ENCODE data around the gene BBS10. TPM values are rescaled to one million over a fixed set of nuclear protein-coding genes. Genes with fewer than 3 reads are reported as not detected.
"Not testable (repeated sequence)": the region's sequence is repeated elsewhere in the genome, so short reads cannot be mapped to it uniquely, and the experiment has no call there.

The BBS10 gene
- total RNA-seq, 1 donor from 2014 or later, result 12.9 TPM

DNA sequence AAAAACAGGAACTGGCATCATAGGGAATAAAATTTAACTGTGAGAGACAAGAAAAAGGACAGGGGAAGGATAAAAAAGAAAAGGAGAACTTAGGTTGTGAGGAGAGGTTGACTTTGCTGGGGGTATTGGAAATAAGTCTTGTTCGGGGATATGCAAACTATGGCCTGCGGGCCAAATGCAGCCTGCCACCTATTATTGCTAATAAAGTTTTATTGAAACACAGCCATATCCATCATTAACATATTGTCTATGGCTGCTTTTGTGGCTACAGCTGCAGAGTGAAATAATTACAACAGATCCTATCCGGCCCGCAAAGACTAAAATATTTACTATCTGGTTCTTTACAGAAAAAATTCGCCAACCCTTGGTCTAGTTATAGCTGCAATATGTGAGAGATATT lies 18.6 kb downstream of the BBS10 start:
- TF ChIP-seq, protein P1, sequence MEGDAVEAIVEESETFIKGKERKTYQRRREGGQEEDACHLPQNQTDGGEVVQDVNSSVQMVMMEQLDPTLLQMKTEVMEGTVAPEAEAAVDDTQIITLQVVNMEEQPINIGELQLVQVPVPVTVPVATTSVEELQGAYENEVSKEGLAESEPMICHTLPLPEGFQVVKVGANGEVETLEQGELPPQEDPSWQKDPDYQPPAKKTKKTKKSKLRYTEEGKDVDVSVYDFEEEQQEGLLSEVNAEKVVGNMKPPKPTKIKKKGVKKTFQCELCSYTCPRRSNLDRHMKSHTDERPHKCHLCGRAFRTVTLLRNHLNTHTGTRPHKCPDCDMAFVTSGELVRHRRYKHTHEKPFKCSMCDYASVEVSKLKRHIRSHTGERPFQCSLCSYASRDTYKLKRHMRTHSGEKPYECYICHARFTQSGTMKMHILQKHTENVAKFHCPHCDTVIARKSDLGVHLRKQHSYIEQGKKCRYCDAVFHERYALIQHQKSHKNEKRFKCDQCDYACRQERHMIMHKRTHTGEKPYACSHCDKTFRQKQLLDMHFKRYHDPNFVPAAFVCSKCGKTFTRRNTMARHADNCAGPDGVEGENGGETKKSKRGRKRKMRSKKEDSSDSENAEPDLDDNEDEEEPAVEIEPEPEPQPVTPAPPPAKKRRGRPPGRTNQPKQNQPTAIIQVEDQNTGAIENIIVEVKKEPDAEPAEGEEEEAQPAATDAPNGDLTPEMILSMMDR (IDR thresholded peaks at IDR 0.05; ENCODE audit: unreplicated experiment), result no peak
- no peak for DNase-seq (ENCODE audit: low spot score, unreplicated experiment)
- Mint-ChIP-seq H3K27ac (no peak overlapping the region), H3K4me3 (ENCODE audit: low read depth) (no peak overlapping the region), H3K9me3 (ENCODE audit: low read depth) (peaks cover 10% of the 10 kb centered on the region), H3K4me1 (ENCODE audit: low read depth) (peaks cover 4% of the 10 kb centered on the region), H3K27me3 (no peaks in the 10 kb centered on the region), H3K36me3 (ENCODE audit: insufficient read depth) (peaks cover 3% of the 10 kb centered on the region)

DNA sequence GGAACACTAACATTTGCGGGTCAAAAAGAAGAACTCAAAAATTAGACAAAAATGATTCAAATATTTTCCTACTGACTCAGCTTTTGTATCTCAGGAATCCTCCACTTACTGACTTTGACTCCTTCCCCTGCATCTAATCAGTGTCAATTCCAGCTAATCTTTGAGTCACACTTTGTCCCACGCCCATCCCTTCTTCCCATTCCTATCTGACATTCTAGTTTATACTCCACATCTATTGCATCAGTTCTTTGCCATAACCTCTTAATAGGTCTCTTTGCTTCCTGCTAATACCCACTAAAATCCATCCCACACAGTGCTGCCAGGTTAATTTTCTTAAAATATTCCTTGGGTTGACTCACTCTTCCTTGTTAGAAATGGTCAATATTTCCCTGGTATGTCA lies 19.1 kb downstream of the BBS10 start:
- H3K9me3 Mint-ChIP-seq (ENCODE audit: low read depth), result peaks cover 10% of the 10 kb centered on the region
- peaks cover 4% of the 10 kb centered on the region for H3K4me1 Mint-ChIP-seq (ENCODE audit: low read depth)
- no peak overlapping the region for H3K27ac Mint-ChIP-seq
- no peaks in the 10 kb centered on the region for H3K27me3 Mint-ChIP-seq
- DNase-seq (ENCODE audit: low spot score, unreplicated experiment), result no peak
- TF ChIP-seq, protein P1 (IDR thresholded peaks at IDR 0.05; ENCODE audit: unreplicated experiment), result no peak
- peaks cover 3% of the 10 kb centered on the region for H3K36me3 Mint-ChIP-seq (ENCODE audit: insufficient read depth)
- no peak overlapping the region for H3K4me3 Mint-ChIP-seq (ENCODE audit: low read depth)

DNA sequence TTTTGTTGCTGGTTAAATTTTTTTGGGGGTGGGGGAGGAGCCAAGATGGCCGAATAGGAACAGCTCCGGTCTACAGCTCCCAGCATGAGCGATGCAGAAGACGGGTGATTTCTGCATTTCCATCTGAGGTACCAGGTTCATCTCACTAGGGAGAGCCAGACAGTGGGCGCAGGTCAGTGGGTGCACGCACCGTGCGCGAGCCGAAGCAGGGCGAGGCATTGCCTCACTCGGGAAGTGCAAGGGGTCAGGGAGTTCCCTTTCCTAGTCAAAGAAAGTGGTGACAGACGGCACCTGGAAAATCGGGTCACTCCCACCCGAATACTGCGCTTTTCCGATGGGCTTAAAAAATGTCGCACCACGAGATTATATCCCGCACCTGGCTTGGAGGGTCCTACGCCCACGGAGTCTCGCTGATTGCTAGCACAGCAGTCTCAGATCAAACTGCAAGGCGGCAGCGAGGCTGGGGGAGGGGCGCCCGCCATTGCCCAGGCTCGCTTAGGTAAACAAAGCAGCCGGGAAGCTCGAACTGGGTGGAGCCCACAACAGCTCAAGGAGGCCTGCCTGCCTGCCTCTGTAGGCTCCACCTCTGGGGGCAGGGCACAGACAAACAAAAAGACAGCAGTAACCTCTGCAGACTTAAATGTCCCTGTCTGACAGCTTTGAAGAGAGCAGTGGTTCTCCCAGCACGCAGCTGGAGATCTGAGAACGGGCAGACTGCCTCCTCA lies 28.5 kb downstream of the BBS10 start:
- Mint-ChIP-seq H3K4me3 (ENCODE audit: low read depth) (peak overlapping the region; percentile 72), H3K27ac (peak overlapping the region; percentile 86), H3K9me3 (ENCODE audit: low read depth) (peaks cover 10% of the 10 kb centered on the region)
- DNase-seq (ENCODE audit: low spot score, unreplicated experiment); H3K4me1 Mint-ChIP-seq (ENCODE audit: low read depth); H3K27me3 Mint-ChIP-seq; H3K36me3 Mint-ChIP-seq (ENCODE audit: insufficient read depth): not testable (repeated sequence)

DNA sequence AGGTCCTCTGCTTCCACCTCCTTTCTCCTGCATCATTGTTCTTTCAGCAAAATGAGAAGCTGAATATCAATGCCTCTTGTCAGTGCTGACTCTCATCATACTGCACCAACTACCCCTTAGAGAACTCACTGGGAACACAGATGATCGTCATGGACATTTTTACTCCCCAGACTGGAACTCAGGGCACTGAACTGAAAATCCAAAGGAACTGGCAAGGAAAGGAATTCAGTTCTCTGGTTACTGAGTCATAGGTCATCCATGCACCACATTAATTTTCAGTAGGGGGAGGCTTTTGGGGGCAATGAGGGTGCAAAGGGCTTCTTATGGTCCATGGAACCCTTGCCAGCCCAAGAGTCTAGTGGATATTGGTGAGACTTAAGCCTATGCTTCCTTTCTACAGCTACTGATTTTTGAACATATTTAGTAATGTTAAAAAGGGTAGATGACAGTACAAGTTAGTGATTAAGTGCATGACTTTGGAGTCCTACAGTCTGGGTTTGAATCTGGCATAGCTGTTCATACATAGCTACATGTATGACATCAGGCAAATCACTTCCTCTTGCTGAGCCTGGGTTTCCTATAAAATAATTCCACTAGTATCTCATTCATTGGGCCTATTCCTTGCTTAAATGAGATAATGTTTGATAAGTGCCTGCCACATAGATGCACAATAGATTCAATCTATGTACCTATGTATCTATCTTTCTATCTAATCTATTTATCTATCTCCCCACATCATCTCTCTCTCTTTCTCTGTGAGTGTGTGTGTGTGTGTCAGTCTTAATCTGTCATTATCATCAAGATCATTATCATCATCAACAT lies 29.2 kb downstream of the BBS10 start:
- peaks cover 10% of the 10 kb centered on the region for H3K9me3 Mint-ChIP-seq (ENCODE audit: low read depth)
- TF ChIP-seq, protein P1 (IDR thresholded peaks at IDR 0.05; ENCODE audit: unreplicated experiment), result no peak
- no peaks in the 10 kb centered on the region for H3K27me3 Mint-ChIP-seq
- H3K4me1 Mint-ChIP-seq (ENCODE audit: low read depth), result no peaks in the 10 kb centered on the region
- peak overlapping the region; percentile 86 for H3K27ac Mint-ChIP-seq
- peaks cover 1% of the 10 kb centered on the region for H3K36me3 Mint-ChIP-seq (ENCODE audit: insufficient read depth)
- peak overlapping the region; percentile 72 for H3K4me3 Mint-ChIP-seq (ENCODE audit: low read depth)
- no peak for DNase-seq (ENCODE audit: low spot score, unreplicated experiment)

DNA sequence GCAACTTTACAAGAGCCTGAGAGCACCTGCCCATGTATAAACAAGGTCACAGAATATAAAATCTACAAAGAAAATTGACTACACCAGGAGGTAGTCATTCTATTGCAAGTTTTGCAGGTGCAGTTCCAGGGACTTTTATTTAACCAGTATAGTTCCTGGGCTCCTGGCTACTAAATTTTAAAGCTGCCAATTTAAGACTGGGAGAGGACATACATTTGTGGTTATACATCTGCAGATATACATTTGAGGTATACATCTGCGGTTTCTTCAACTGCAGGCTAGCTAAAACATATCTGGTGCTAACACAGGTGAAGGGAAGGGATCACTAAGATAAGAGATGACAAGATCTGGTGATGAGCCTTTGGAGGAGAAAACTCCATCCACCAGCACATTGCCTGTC lies 30.2 kb downstream of the BBS10 start:
- Mint-ChIP-seq H3K4me3 (ENCODE audit: low read depth) (no peak overlapping the region), H3K27ac (no peak overlapping the region)

More for the DNA sequence above, 30.2 kb downstream of the BBS10 start:
- H3K27me3 Mint-ChIP-seq, result no peaks in the 10 kb centered on the region
- TF ChIP-seq, protein P1 (IDR thresholded peaks at IDR 0.05; ENCODE audit: unreplicated experiment), result no peak
- DNase-seq (ENCODE audit: low spot score, unreplicated experiment), result no peak
- no peaks in the 10 kb centered on the region for H3K4me1 Mint-ChIP-seq (ENCODE audit: low read depth)
- H3K36me3 Mint-ChIP-seq (ENCODE audit: insufficient read depth), result peaks cover 1% of the 10 kb centered on the region
- H3K9me3 Mint-ChIP-seq (ENCODE audit: low read depth), result peaks cover 10% of the 10 kb centered on the region
